Astrocyte (in vitro differentiated cells and primary cell): ENCODE data around the gene SULT2B1. TPM values are rescaled to one million over a fixed set of nuclear protein-coding genes. Genes with fewer than 3 reads are reported as not detected.

Source experiments
- DNase-seq: peaks from one replicate; pipeline ENCODE4 v3.0.0-alpha.2; 2010; ENCODE audit warnings: low read depth
- FAIRE-seq: peaks from 2 replicates; lab custom pipeline; 2011; peaks lifted over from hg19 to GRCh38; lab: Jason Lieb, UNC
- H2AFZ ChIP-seq: 2 replicates; pipeline ENCODE4 v1.6.0; 2012; ENCODE audit warnings: low read depth, low read length, inconsistent platforms
- H3K27ac ChIP-seq: 2 replicates; pipeline ENCODE4 v1.5.1; 2011; ENCODE audit warnings: low read depth, low read length, inconsistent platforms
- H3K27me3 ChIP-seq: 2 replicates; pipeline ENCODE4 v1.6.0; 2011; ENCODE audit warnings: low read length, inconsistent platforms; ENCODE audit not compliant: insufficient read depth
- H3K36me3 ChIP-seq: 2 replicates; pipeline ENCODE4 v1.5.1; 2011; ENCODE audit warnings: low read length, inconsistent platforms; ENCODE audit not compliant: insufficient read depth
- H3K4me1 ChIP-seq: 2 replicates; pipeline ENCODE4 v1.5.1; 2011; ENCODE audit warnings: low read length, inconsistent platforms; ENCODE audit not compliant: insufficient read depth
- H3K4me2 ChIP-seq: 2 replicates; pipeline ENCODE4 v1.6.0; 2012; ENCODE audit warnings: low read length, inconsistent platforms
- H3K4me3 ChIP-seq: 2 replicates; pipeline ENCODE4 v1.5.1; 2011; ENCODE audit warnings: low read depth, mild to moderate bottlenecking, low read length, inconsistent platforms; ENCODE audit not compliant: insufficient read depth
- H3K79me2 ChIP-seq: 2 replicates; pipeline ENCODE4 v1.6.0; 2012; ENCODE audit warnings: mild to moderate bottlenecking, low read length, inconsistent platforms; ENCODE audit not compliant: insufficient read depth
- H3K9ac ChIP-seq: 2 replicates; pipeline ENCODE4 v1.6.0; 2012; ENCODE audit warnings: mild to moderate bottlenecking, low read length, inconsistent platforms
- H3K9me3 ChIP-seq: 2 replicates; pipeline ENCODE4 v1.5.1; 2012; ENCODE audit warnings: low read depth, mild to moderate bottlenecking, low read length, inconsistent platforms; ENCODE audit not compliant: insufficient read depth
- H4K20me1 ChIP-seq: 2 replicates; pipeline ENCODE4 v1.6.0; 2012; ENCODE audit warnings: low read length, inconsistent platforms; ENCODE audit not compliant: insufficient read depth
- H3K27ac Mint-ChIP-seq: one replicate; pipeline ENCODE4 v1.8.0; 2021; ENCODE audit warnings: mild to moderate bottlenecking, mixed read lengths; ENCODE audit not compliant: unreplicated experiment
- H3K27me3 Mint-ChIP-seq: one replicate; pipeline ENCODE4 v1.8.0; 2021; ENCODE audit warnings: low read depth, mixed read lengths; ENCODE audit not compliant: unreplicated experiment
- H3K36me3 Mint-ChIP-seq: one replicate; pipeline ENCODE4 v1.8.0; 2021; ENCODE audit warnings: low read depth, mixed read lengths; ENCODE audit not compliant: unreplicated experiment
- H3K4me1 Mint-ChIP-seq: one replicate; pipeline ENCODE4 v1.8.0; 2021; ENCODE audit warnings: low read depth, mixed read lengths; ENCODE audit not compliant: unreplicated experiment
- H3K4me3 Mint-ChIP-seq: one replicate; pipeline ENCODE4 v1.8.0; 2021; ENCODE audit warnings: mild to moderate bottlenecking, moderate library complexity, mixed read lengths; ENCODE audit not compliant: unreplicated experiment
- H3K9me3 Mint-ChIP-seq: one replicate; pipeline ENCODE4 v1.8.0; 2021; ENCODE audit warnings: mild to moderate bottlenecking, mixed read lengths; ENCODE audit not compliant: unreplicated experiment
- EZH2 ChIP-seq: IDR thresholded peaks from 2 replicates; pipeline ENCODE4 v1.6.1; 2012; ENCODE audit warnings: mild to moderate bottlenecking, low read length, inconsistent platforms; ENCODE audit not compliant: insufficient read depth
- total RNA-seq: library from RNA; stranded (reverse); gene quantifications from 2 replicates; pipeline ENCODE4 v1.2.1, GENCODE V29; 2021
- TF ChIP-seq, protein P1 (sequence below): IDR thresholded peaks from 2 replicates; pipeline ENCODE4 v1.5.1; 2011; ENCODE audit warnings: low read depth, mild to moderate bottlenecking, inconsistent platforms, low read length, moderate library complexity; ENCODE audit not compliant: insufficient read depth

Gene SULT2B1
- total RNA-seq, 1 donor from 2014 or later, result not detected

DNA sequence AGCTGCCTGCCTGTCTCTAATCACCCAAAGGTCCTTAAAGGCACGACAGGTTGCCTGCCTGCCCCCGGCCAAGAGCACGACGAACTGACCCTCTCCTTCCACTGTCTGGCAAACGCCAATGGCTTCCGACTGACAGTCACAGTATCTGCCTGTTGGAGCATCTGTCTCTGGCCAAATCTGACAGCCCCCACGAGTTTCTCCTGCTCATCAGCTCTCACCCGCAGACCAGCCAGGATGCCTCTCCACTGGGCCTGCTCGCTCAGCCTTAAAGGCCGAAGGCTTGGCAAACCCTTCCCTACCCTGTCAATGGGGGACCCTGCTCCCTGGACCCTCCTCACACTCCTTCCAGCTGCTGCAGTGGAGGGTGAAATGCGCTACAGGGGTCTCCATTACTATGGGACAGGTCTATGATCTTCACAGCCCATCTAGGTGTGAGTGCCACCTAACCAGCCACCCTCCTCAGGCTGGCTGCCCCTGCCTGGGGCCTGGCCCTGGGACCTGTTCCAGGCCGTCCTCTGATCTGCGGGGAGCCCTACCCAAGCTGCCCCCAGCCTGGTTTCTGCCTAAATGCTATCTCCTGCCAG is 62.0 kb downstream of the SULT2B1 start:
- Histone ChIP-seq H3K4me3 (no peak overlapping the region), H2AFZ (no peak overlapping the region), H3K9me3 (no peaks in the 10 kb centered on the region), H3K36me3 (peaks cover 21% of the 10 kb centered on the region), H3K27me3 (no peaks in the 10 kb centered on the region), H3K79me2 (peaks cover 37% of the 10 kb centered on the region), H3K27ac (no peak overlapping the region), H3K9ac (no peak overlapping the region), H4K20me1 (peaks cover 52% of the 10 kb centered on the region), H3K4me2 (no peak overlapping the region), H3K4me1 (peaks cover 31% of the 10 kb centered on the region)
- Mint-ChIP-seq H3K4me1 (peaks cover 23% of the 10 kb centered on the region), H3K27ac (peak overlapping the region; percentile 85), H3K9me3 (no peaks in the 10 kb centered on the region), H3K4me3 (peak overlapping the region; percentile 62), H3K36me3 (peaks cover 16% of the 10 kb centered on the region), H3K27me3 (no peaks in the 10 kb centered on the region)
- TF ChIP-seq, protein P1, sequence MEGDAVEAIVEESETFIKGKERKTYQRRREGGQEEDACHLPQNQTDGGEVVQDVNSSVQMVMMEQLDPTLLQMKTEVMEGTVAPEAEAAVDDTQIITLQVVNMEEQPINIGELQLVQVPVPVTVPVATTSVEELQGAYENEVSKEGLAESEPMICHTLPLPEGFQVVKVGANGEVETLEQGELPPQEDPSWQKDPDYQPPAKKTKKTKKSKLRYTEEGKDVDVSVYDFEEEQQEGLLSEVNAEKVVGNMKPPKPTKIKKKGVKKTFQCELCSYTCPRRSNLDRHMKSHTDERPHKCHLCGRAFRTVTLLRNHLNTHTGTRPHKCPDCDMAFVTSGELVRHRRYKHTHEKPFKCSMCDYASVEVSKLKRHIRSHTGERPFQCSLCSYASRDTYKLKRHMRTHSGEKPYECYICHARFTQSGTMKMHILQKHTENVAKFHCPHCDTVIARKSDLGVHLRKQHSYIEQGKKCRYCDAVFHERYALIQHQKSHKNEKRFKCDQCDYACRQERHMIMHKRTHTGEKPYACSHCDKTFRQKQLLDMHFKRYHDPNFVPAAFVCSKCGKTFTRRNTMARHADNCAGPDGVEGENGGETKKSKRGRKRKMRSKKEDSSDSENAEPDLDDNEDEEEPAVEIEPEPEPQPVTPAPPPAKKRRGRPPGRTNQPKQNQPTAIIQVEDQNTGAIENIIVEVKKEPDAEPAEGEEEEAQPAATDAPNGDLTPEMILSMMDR, result no peak
- TF ChIP-seq EZH2, result no peak
- no peak for DNase-seq
- FAIRE-seq, result no peak

DNA sequence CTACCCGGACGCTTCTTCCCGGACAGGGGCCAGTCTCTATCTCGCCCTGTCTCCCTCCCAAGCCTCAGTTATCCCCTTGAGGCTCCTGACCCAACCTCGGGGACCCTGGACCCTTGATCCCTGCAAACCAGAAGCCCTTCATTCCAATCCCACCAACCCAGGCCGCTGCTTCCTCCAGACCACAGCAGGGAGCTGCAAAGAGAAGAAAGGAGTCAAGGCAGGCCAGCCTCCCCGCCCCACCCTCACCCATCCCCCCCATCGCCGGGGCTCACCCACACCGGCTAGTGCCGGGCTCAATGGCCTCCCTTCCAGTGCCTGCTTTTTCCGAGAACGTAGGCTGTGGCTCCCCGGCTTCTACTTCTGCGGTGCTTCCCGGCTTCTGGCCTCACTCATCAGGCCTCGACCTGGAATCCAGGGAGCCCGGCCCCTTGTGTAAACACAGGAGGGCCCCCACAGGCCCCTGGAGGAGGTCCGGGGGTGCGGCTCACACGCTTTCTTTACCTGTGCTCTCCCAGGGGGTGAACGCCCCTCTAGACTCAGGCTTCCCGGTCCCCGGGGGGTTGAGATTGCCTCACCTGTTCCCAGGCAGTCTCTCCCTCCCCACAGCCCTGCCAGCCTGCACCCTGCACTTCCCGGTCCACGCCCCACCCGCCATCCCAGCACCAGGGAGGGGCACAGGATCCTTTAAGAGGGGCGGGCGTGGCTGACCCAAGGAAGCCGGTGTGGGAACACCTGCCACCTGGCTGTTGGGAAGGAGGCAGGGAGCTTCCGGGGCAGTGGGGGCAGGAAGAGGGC is 62.7 kb downstream of the SULT2B1 start, which contains the start of gene FAM83E:
Gene FAM83E (minus strand): TSS at position 641 of the 795 bp plus-strand sequence. CDS start 1,704 bp downstream, outside the sequence.
- Histone ChIP-seq H3K36me3 (peaks cover 21% of the 10 kb centered on the region), H3K4me3 (no peak within 1 kb of the TSS), H3K9me3 (no peaks in the 10 kb centered on the region), H3K27ac (no peak within 1 kb of the TSS), H2AFZ (no peak within 1 kb of the TSS), H3K27me3 (no peaks in the 10 kb centered on the region), H3K9ac (peak within 1 kb of the TSS; percentile 99), H4K20me1 (peaks cover 52% of the 10 kb centered on the region), H3K4me1 (peaks cover 32% of the 10 kb centered on the region), H3K4me2 (peak within 1 kb of the TSS; percentile 93), H3K79me2 (peaks cover 40% of the 10 kb centered on the region)
- H3K27ac Mint-ChIP-seq, result peak within 1 kb of the TSS; percentile 85
- no peaks in the 10 kb centered on the region for H3K9me3 Mint-ChIP-seq
- no peak for FAIRE-seq
- H3K27me3 Mint-ChIP-seq, result no peaks in the 10 kb centered on the region
- TF ChIP-seq, protein P1, result no peak
- TF ChIP-seq EZH2, result no peak
- peaks cover 25% of the 10 kb centered on the region for H3K4me1 Mint-ChIP-seq
- peaks cover 16% of the 10 kb centered on the region for H3K36me3 Mint-ChIP-seq
- peak within 1 kb of the TSS; percentile 99 for H3K4me3 Mint-ChIP-seq
- no peak for DNase-seq
